Prostate gland (tissue), 2 donors: ENCODE results near the gene ZNF804B.

Experiments
- POLR2A ChIP-seq: fragments of 450-650 bp; IDR thresholded peaks from one replicate; pipeline ENCODE4 v1.6.1; 2016; ENCODE audit warnings: antibody characterized with exemption, mild to moderate bottlenecking
- TF ChIP-seq, protein P1 (sequence below), 4 experiments: fragments of 200-600 bp in 2 of 4; fragments of 450-650 bp in 2 of 4; sonication (generic) in 2 of 4; IDR thresholded peaks; 1 replicate in 3 of 4; 2 replicates in 1 of 4; pipeline ENCODE4 v1.5.1; 2016 to 2019; ENCODE audit warnings: antibody characterized with exemption in 4 of 4, mild to moderate bottlenecking in 2 of 4, moderate library complexity in 2 of 4

DNA sequence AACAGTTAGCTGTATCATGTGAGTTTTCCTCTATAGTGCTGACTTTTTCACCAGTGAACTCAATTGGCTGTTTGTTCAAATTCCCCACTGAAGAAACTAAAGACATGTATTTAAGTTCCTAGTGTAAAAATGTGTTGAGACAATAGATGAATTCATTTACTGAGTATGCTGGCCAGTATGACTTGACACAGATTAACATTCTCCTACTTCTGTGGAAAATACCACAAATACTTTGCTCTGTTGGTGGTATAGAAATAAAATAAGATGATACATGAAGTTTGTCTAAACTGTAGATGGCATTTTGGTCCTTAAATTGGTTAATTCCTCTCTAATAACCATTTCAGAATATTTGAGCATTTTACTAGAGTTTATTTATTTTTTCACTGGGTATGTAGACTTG, 263.7 kb downstream of the ZNF804B start:
- TF ChIP-seq, protein P1, sequence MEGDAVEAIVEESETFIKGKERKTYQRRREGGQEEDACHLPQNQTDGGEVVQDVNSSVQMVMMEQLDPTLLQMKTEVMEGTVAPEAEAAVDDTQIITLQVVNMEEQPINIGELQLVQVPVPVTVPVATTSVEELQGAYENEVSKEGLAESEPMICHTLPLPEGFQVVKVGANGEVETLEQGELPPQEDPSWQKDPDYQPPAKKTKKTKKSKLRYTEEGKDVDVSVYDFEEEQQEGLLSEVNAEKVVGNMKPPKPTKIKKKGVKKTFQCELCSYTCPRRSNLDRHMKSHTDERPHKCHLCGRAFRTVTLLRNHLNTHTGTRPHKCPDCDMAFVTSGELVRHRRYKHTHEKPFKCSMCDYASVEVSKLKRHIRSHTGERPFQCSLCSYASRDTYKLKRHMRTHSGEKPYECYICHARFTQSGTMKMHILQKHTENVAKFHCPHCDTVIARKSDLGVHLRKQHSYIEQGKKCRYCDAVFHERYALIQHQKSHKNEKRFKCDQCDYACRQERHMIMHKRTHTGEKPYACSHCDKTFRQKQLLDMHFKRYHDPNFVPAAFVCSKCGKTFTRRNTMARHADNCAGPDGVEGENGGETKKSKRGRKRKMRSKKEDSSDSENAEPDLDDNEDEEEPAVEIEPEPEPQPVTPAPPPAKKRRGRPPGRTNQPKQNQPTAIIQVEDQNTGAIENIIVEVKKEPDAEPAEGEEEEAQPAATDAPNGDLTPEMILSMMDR (IDR thresholded peaks at IDR 0.05) = no peak
- TF ChIP-seq POLR2A = no peak
